C4-2B (cell line): ENCODE measurements around the gene C10orf120.

ENCODE experiments used
- H3K27ac ChIP-seq: fragments of 450-650 bp; 2 replicates; pipeline ENCODE4 v1.5.1; 2017
- ZFX ChIP-seq: fragments of 450-650 bp; IDR thresholded peaks from 2 replicates; pipeline ENCODE4 v1.6.1; 2017
- TF ChIP-seq, protein P1 (sequence below): fragments of 450-650 bp; conservative IDR thresholded peaks from 2 replicates; pipeline ENCODE4 v1.5.1; 2017; ENCODE audit warnings: mild to moderate bottlenecking

Gene C10orf120

GRCh38 chr10:122688293-122688989 is 11.2 kb downstream of the C10orf120 start:
- TF ChIP-seq, protein P1, sequence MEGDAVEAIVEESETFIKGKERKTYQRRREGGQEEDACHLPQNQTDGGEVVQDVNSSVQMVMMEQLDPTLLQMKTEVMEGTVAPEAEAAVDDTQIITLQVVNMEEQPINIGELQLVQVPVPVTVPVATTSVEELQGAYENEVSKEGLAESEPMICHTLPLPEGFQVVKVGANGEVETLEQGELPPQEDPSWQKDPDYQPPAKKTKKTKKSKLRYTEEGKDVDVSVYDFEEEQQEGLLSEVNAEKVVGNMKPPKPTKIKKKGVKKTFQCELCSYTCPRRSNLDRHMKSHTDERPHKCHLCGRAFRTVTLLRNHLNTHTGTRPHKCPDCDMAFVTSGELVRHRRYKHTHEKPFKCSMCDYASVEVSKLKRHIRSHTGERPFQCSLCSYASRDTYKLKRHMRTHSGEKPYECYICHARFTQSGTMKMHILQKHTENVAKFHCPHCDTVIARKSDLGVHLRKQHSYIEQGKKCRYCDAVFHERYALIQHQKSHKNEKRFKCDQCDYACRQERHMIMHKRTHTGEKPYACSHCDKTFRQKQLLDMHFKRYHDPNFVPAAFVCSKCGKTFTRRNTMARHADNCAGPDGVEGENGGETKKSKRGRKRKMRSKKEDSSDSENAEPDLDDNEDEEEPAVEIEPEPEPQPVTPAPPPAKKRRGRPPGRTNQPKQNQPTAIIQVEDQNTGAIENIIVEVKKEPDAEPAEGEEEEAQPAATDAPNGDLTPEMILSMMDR = peak; percentile 23
- no peak for TF ChIP-seq ZFX

DNA sequence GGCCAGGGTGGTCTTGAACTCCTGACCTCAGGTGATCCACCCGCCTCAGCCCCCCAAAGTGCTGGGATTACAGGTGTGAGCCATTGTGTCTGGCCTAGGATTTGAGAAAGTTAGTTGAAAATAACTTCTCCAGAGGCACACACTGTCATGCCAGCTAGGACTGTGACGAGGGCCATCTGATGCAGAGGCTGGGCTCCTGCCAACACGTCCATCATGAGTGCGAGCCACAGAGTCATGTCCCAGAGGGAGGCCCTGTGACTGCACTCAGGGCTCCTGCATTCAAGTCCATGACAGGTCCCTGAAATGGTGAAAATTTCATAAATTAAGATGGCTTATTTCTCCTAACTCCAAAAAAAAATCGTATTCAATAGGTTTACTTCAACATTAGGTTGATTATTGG is 17.1 kb downstream of the C10orf120 start:
- TF ChIP-seq, protein P1 = no peak
- no peak for TF ChIP-seq ZFX
- no peak overlapping the region for H3K27ac ChIP-seq

More at GRCh38 chr10:122688293-122688989, 11.2 kb downstream of the C10orf120 start:
- no peak overlapping the region for H3K27ac ChIP-seq

GRCh38 chr10:122678266-122678665 is 21.4 kb downstream of the C10orf120 start:
- TF ChIP-seq ZFX = no peak
- TF ChIP-seq, protein P1 = no peak
- H3K27ac ChIP-seq = no peak overlapping the region

GRCh38 chr10:122675278-122675677 is 24.4 kb downstream of the C10orf120 start:
- H3K27ac ChIP-seq = no peak overlapping the region
- TF ChIP-seq ZFX = no peak
- TF ChIP-seq, protein P1 = no peak

GRCh38 chr10:122674781-122675180 is 24.9 kb downstream of the C10orf120 start:
- TF ChIP-seq ZFX = no peak
- TF ChIP-seq, protein P1 = no peak
- no peak overlapping the region for H3K27ac ChIP-seq

DNA sequence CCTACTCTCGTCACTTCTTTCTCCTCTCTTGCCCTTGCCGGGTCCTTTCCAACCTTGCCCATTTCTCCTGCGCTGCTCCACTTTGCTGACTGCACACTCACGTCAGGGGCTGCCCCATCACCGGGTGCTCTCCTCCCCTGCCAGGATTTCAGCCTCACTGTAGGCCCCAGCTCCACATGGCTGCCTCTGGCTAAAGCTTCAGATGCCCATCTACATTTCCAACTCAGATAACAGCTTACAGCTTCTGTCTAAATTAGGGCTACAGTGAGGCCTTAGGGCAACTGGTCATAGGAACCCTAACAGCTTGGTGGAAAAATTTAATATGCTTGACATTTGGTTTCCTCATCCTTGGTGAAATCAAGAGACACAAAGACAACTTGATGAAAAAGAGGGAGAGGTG is 25.9 kb downstream of the C10orf120 start:
- no peak overlapping the region for H3K27ac ChIP-seq
- TF ChIP-seq, protein P1 = no peak
- TF ChIP-seq ZFX = no peak

DNA sequence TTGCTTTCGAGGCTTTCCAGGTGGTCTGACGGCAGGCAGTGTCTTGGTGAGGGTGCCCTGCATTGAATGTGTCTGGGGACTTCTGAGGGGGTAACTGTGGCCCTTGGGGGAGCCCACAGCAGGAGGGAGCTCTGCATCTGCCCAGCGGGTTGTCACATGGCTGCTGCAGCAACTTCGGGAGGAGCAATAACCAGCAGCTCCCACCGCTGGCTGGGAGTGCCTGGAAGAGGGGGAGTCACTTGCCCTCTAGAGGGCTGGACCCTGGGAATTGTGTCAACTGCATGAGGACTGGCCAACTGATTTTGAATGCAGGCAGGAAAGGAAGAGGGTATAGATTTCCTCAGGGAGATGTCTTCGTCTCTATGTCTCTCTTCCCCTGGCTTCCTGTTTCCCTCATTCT is 26.4 kb downstream of the C10orf120 start:
- H3K27ac ChIP-seq = no peak overlapping the region
- TF ChIP-seq ZFX = no peak
- TF ChIP-seq, protein P1 = no peak
